GM11168 (cell line): ENCODE results near the gene TAF6.

Experiments used
- in situ Hi-C: fragments of 300-500 bp; cut with MboI; formaldehyde crosslinking; loops from one replicate; pipeline ENCODE4 v1.12.0; 2022; ENCODE audit warnings: low sequenced_read_pairs; ENCODE audit not compliant: unreplicated experiment

TAF6 gene

DNA sequence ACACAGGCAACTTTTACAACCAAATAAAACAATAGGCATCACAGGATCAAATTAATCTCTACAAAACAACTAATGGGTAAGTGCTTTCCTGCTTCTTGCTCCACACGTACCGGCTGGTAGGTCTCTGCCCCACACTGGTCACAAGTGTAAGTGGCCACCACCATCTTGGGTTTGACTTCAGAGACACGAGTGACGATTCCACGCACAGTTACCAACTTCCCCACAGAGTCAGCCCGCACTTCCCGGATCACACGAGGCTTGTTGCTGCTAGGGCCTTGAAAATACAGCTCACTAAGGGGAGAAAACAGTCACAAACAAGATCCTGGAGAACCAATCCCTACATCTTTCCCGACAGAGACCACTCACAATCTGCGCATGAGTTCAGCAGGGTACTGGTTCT lies 20.2 kb downstream of the TAF6 start:
- in situ Hi-C loops: no loop called here

GRCh38 chr7:100095704-100096103 lies 23.5 kb downstream of the TAF6 start:
- in situ Hi-C loops: no loop called here

GRCh38 chr7:100095289-100095688 lies 23.9 kb downstream of the TAF6 start:
- in situ Hi-C loops: no loop called here

DNA sequence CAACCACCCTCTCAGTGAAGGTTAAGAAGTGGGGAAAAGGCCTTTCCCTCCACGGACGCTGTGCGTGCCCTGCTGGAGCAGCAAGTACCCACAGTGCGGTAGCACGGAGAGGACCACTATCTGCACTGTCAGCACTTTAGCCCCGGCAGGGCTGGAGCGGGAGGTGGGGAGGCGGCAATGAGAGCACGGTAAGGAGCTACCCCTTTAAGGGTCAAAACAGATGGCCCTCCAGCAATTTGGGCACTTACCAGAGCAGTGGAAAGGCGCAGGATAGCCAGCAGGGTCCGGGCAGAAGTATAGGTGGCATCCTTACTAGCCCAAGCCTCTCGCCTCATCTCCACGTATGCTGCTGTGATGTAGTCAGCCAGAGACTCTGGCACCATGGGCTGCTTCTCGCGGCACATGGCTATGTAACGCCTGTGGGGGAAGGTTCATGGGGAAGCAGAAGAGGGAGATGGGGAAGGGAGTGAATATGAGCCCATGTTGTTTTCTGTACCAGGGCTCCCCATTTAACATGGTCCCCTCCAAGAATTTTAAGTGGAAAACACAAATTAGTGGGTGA lies 25.2 kb downstream of the TAF6 start:
- in situ Hi-C loops: no loop called here

- in situ Hi-C loops: no loop called here
These were observed 25.7 kb downstream of the TAF6 start for GRCh38 chr7:100093498-100093897.

DNA sequence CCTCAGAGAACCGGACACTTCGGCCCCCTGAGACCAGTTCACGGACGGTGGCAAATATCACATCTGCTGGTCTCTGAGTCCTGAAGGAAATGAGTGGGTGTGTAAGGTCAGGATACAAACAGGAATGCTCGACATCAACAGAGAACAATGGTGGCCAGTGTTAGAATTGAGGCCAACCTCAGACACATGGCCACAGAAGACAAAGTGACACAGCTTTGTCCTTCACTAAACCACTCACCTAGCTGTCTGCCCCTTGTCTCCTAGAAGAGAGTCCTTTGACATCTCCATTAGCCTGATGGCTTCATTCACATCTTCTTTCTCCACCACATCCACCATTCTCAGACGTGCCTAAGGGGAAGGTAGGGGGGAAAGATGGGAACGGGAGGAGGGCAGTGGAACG lies 26.1 kb downstream of the TAF6 start:
- in situ Hi-C loops: no loop called here

DNA sequence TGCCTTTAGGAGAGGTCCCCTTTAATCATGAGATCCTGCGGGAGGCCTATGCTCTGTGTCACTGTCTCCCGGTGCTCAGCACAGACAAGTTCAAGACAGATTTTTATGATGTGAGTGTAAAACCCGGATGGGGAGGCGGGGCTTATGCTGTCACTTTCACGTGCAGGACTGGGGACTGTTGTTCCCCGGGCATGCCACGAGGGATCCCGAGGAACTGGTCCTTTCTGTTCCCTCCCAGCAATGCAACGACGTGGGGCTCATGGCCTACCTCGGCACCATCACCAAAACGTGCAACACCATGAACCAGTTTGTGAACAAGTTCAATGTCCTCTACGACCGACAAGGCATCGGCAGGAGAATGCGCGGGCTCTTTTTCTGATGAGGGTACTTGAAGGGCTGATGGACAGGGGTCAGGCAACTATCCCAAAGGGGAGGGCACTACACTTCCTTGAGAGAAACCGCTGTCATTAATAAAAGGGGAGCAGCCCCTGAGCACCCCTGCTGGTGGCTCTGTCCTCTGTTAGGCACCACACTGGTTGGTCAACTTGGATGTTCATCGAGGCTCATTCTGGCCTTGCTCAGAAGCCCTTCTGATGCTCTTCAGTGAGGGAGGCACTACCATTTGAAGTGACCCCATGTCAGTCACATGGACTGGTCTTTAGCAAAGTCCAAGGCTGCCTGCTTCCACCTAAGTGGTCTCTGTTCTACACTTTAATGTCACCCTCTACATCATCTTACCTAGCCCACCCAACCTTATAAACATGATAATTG lies 27.6 kb downstream of the TAF6 start:
- in situ Hi-C loops: no loop called here

GRCh38 chr7:100090527-100091410 lies 28.4 kb downstream of the TAF6 start:
- in situ Hi-C loops: no loop called here

DNA sequence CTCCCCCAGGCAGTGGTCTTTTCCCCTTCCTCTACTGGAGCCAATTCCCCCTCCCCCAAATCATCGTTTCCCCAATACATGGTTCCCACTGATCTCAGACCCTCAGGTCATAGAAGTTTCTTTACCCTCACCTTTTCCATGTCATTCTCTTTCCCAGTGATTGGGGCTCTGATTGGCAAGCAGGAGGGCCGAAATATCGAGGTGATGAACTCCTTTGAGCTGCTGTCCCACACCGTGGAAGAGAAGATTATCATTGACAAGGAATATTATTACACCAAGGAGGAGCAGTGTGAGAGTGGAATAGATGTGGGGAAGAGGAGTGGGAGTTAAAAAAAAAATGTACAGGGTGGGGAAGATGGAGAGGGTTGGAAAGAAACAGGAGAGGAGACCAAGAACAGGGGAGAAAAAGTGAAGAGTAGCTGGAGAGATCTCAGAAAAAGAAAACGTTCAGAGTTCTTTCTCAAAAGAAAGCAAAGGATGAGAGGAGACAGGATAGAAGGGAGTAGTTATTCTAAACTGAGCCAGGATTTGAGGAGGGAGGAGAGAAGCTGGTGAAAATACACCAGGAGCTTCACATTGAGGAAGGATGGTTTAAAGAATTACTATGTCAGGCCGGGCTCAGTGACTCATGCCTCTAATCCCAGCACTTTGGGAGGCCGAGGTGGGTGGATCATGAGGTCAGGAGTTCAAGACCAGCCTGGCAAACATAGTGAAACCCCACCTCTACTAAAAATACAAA lies 29.5 kb downstream of the TAF6 start:
- in situ Hi-C loops: no loop called here

- in situ Hi-C loops: no loop called here
These were observed 30.3 kb downstream of the TAF6 start, which contains the start of gene COPS6 for GRCh38 chr7:100088621-100089457. TSS of gene COPS6 (plus strand) at chr7:100088969. CDS start at chr7:100088991, 22 bp downstream.

DNA sequence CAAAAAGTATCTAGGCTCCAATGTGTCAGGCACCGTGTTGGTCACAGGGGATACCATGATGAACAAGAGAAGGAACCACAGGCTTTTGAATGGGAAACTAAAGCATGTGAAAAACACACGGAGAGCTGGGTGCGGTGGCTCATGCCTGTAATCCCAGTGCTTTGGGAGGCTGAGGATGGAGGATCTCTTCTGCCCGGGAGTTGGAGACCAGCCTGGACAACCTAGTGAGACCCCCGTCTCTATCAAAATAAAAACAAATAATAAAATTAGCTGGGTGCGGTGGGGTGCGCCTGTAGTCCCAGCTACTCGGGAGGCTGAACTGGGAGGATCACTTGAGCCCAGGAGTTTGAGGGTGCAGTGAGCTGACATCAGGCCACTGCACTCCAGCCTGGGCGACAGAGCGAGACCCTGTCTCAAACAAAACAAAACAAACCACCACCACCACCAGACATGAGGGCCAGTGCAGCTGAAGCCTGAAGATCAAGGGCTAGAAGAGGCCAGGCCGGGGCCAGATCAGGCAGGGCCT lies 31.0 kb downstream of the TAF6 start:
- in situ Hi-C loops: no loop called here

GRCh38 chr7:100087055-100087750 lies 32.0 kb downstream of the TAF6 start:
- in situ Hi-C loops: no loop called here

- in situ Hi-C loops: no loop called here
These were observed 33.6 kb downstream of the TAF6 start for GRCh38 chr7:100085515-100085914.

- in situ Hi-C loops: no loop called here
These were observed 36.2 kb downstream of the TAF6 start for GRCh38 chr7:100082978-100083377.

GRCh38 chr7:100081535-100082102 lies 37.5 kb downstream of the TAF6 start, which contains the start of gene ZNF3:
TSS of gene ZNF3 (minus strand) at chr7:100081723. CDS start at chr7:100077357, 4,366 bp downstream.
- in situ Hi-C loops: no loop called here

GRCh38 chr7:100080907-100081534 lies 38.1 kb downstream of the TAF6 start:
- in situ Hi-C loops: no loop called here

DNA sequence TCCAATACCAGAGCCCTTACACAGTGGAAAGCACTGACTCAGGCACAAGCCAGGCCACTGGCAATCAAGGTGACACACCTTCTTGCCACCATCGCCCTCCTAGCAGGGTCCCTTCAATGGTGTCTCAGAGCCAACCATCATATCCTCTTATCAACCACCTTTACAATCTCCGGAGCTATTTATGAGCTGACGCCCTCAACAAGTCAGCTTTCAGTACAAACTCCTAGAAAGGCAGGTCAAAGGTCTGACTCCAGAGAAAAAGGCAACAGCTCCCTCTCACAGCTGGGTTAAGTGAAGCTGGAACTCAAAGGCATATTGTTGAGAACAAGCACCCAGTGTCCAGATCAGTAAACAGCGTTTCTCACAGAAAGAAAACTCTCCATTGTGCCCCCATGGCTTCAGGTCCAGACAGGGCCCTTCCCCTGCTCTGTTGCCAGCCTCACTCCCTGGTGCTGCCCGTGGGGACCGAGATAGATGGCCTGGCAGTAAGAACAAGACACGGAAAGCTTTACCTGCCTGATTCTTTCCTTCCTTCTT lies 40.1 kb downstream of the TAF6 start:
- in situ Hi-C loops: no loop called here

GRCh38 chr7:100077205-100077604 lies 42.0 kb downstream of the TAF6 start:
- in situ Hi-C loops: no loop called here
